Stimulated activated CD4-positive, alpha-beta T cell treated with anti-CD3 and anti-CD28 coated beads, Interleukin-1b, Interleukin-23, amount 100 ng/mL, for 24 hours (primary cell): ENCODE measurements around the gene PTBP1.
"Not testable (repeated sequence)": the region's sequence is repeated elsewhere in the genome, so short reads cannot be mapped to it uniquely, and the experiment has no call there.

ENCODE experiments used
- DNase-seq, 4 experiments: peaks; one replicate each; pipeline ENCODE4 v3.0.0-alpha.2; 2020; ENCODE audit warnings: low read depth in 4 of 4, low spot score in 1 of 4

The PTBP1 gene

DNA sequence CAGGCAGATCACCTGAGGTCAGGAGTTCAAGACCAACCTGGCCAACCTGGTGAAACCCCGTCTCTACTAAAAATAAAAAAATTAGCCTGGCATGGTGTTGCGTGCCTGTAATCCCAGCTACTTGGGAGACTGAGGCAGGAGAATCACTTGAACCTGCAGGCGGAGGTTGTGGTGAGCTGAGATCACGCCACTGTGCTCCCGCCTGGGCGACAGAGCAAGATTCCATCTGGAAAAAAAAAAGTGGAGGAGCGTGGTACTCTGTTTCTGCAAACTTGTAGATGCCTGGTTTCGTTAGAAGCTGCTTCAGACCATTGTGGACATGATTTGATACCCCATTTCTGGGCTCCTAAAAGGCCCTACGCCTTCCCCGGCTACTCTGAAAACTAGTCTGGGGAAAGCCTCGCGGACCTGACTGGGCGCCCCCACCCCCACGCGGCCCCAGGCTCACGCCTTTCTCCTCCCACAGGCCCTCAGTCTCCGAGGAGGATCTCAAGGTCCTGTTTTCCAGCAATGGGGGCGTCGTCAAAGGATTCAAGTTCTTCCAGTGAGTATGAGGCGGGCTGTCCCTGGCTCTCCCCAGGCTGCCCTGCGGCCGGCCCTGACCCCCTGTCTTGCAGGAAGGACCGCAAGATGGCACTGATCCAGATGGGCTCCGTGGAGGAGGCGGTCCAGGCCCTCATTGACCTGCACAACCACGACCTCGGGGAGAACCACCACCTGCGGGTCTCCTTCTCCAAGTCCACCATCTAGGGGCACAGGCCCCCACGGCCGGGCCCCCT is 13.0 kb downstream of the PTBP1 start:
- no peak for DNase-seq

DNA sequence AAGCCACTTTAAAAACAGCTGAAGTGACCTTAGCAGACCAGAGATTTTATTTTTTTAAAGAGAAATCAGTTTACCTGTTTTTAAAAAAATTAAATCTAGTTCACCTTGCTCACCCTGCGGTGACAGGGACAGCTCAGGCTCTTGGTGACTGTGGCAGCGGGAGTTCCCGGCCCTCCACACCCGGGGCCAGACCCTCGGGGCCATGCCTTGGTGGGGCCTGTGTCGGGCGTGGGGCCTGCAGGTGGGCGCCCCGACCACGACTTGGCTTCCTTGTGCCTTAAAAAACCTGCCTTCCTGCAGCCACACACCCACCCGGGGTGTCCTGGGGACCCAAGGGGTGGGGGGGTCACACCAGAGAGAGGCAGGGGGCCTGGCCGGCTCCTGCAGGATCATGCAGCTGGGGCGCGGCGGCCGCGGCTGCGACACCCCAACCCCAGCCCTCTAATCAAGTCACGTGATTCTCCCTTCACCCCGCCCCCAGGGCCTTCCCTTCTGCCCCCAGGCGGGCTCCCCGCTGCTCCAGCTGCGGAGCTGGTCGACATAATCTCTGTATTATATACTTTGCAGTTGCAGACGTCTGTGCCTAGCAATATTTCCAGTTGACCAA is 13.7 kb downstream of the PTBP1 start:
- no peak for DNase-seq

DNA sequence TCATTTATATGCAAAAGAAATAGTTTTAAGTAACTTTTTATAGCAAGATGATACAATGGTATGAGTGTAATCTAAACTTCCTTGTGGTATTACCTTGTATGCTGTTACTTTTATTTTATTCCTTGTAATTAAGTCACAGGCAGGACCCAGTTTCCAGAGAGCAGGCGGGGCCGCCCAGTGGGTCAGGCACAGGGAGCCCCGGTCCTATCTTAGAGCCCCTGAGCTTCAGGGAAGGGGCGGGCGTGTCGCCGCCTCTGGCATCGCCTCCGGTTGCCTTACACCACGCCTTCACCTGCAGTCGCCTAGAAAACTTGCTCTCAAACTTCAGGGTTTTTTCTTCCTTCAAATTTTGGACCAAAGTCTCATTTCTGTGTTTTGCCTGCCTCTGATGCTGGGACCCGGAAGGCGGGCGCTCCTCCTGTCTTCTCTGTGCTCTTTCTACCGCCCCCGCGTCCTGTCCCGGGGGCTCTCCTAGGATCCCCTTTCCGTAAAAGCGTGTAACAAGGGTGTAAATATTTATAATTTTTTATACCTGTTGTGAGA is 14.3 kb downstream of the PTBP1 start:
- no peak for DNase-seq

DNA sequence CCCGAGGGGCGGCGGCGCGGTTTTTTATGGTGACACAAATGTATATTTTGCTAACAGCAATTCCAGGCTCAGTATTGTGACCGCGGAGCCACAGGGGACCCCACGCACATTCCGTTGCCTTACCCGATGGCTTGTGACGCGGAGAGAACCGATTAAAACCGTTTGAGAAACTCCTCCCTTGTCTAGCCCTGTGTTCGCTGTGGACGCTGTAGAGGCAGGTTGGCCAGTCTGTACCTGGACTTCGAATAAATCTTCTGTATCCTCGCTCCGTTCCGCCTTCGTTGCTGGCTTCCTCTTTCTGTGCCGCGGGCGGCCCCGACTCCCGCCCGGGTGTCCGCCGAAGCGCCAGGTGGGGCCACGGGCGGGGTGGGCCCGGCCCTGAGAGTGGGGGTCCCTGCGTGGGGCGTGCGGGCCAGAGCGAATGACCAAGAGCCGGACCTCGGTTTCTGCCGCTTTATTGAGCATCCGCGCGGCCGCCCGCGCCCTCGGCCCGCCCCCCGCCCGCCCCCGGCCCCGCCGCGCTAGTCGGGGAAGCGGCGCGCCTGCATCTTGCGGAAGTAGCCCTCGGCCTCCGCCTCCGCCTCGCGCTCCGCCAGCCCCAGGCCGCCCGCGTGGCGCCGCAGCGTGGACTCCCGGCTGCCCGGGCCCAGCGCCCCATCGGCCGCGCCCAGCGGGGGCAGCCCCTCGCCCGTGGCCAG is 14.9 kb downstream of the PTBP1 start:
- no peak for DNase-seq

DNA sequence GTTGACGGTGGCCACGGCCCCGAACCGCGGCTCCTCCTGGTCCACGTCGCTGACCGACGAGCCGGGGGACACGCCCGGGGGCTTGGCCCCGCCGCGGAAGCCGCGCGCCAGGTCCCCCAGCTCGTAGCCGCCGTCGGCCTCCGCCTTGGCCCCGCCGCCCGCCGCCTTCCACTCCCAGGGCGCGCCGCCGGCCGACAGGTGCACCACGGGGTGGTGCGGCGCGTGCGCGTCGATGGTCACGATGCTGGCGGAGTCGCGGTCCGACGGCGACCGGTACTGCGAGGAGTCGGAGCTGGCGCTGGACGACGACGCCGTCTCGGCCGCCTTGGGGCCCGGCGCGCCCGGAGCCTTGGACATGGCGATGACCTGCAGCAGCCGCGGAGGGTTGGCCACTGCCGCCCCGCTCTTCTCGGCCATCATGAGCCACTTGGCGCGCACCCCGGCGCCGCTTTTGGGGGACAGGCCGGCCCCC is 15.5 kb downstream of the PTBP1 start:
- DNase-seq: no peak

DNA sequence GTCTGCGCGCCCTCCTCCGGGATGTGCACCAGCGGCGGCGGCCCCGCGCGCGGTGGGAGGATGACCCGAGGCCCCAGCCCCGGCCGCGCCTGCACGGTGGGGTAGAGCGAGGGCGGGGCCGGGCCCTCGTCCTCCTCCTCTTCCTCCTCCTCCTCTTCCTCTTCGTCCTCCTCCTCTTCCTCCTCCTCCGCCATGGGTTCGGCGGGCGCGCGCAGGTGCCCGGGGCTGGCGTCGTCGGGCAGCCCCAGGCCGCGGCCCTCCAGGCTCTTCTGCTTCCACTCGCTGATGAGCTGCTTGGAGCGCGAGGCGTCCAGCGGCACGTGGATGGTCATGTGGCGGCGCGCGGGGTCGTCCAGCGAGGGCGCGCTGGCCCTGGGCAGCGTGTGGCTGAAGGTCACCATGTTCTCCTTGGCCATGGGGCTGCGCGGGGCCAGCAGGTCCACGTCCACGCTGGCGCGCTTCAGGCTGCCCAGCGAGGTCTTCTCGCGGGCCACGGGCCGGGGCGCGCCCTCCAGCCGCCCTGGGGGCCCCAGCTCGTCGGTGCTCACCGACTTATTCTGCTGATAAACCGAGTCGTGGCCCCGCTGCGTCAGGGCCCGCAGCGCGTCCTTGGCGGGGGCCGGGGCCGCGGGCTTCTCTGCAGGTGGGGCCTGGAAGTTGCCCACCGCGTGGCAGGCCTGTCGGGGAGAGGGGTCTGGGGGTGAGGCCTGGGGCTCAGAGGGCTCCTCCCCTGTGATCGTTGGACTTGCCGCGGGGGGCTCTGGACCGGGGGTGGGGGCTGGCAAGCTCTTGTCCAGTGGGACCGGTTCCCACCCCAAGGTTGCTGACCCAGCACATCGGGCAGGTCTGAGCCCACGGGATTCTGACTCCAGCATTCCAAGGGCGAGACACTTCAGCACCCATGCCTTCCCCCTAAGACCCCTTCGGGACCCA is 16.2 kb downstream of the PTBP1 start:
- DNase-seq: no peak

DNA sequence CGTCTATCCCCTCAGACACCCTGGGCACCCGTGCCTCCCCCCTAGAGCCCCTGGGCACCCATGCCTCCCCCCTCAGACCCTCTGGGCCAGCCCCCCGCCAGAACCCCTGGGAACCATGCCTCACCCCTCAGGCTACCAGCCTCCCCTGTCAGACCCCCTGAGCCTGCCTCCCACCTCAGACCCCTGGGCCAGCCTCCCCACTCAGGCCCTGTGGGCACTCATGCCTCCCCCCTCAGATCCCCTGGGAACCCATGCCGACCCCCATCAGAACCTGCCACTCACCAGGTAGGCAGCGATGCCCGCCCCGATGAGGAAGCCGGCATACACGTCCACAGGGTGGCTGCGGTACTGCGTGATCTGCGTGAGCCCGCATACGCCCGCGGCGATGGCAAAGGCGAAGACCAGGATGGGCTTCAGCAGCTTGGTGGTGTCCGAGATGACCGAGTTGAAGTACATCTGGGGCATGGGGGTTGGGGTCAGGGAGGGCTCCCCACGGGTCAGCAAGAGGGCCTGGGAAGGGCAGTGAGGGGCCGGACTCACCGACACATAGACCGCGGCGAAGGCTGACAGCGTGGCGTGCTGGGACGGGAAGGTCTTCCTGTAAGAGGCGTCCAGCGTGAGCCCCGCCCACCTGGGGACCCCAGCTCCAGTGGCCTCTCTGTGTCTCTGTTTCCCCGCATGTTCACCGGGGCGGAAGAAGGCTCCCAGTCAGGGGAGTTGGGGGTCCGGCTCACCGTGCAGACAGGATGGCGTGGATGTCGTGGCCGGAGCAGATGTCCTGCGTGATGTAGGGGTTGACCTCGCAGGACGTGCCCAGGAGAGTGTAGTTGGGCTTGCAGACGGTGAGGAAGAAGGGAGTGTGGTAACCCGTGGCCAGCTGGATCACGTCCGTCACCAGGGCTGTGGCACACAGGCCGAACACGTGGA is 17.2 kb downstream of the PTBP1 start:
- no peak for DNase-seq

DNA sequence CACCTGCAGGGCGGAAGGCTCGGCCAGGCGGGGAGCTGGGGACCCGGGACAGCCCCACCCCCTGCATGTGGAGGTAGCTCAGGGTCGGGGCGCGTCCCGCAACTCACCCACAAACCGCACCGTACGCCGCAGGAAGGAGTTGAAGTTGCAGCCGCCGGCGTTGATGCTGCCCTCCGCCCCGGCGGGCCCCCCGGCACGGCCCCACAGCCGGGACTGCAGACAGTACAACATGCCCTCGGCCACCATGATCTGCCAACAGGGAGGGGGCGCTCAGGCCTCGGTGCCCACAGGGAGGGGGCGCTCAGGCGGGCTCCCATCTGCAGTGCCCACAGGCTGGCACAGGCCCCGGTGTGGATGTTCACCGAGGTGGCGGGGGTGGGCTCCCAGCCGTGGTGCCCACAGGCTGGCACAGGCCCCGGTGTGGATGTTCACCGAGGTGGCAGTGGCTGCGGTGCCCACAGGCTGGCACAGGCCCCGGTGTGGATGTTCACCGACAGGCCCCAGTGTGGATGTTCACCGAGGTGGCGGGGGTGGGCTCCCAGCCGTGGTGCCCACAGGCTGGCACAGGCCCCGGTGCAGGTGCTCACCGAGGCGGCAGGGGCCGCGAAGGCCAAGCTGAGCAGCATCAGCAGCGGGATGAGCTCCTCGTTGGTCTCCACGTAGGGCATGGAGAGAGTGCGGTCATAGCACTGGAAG is 18.0 kb downstream of the PTBP1 start:
- no peak for DNase-seq

DNA sequence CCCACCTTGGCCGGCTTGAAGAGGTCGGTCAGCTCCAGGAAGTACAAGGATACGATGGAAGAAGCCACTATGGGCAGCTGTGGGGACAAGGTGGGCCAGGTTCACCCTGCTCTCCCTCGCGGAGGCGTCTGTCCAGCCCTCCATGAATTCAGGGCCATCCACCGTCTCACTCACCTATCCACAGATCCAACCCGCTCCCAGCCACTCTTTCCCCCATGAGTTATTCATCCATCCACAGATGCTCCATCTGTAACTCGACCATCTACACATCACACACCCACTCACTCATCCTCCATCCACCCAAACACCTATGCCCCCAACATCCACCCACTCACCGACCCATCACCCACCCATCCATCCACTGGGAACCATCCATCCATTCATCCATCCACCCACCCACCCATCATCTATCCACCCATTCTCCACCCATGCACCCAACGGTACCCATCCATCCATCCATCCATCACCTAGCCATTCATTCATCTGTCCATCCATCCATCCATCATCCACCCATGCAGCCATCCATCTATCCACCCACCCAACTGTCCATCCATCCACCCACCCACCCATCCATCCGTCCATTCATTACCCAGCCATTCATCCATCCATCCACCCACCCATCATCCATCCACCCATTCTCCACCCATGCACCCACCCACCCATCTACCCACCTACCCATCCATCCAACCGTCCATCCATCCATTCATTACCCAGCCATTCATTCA is 18.7 kb downstream of the PTBP1 start:
- no peak for DNase-seq

DNA sequence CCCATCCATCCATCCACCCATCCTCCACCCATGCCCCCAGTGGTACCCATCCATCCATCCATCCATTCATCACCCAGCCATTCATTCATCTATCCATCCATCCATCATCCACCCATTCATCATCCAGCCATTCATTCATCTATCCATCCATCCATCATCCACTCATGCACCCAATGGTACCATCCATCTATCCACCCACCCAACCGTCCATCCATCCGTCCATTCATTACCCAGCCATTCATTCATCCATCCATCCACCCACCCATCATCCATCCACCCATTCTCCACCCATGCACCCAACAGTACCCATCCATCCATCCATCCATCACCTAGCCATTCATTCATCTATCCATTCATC is 19.2 kb downstream of the PTBP1 start:
- no peak for DNase-seq

DNA sequence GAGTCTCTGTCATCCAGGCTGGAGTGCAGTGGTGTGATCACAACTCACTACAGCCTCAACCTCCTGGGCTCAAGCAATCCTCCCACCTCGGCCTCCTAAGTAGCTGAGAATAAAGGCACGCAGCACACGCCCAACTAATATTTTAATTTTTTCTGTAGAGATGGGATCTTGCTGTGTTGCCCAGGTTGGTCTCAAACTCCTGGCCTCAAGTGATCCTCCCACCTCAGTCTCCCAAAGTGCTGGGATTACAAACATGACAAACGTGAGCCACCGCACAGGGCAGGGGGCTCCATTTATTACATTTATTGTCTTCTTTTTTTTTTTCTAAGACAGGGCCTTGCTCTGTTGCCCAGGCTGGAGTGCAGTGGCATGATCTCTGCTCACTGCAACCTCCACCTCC is 23.0 kb downstream of the PTBP1 start:
- DNase-seq: not testable (repeated sequence)

DNA sequence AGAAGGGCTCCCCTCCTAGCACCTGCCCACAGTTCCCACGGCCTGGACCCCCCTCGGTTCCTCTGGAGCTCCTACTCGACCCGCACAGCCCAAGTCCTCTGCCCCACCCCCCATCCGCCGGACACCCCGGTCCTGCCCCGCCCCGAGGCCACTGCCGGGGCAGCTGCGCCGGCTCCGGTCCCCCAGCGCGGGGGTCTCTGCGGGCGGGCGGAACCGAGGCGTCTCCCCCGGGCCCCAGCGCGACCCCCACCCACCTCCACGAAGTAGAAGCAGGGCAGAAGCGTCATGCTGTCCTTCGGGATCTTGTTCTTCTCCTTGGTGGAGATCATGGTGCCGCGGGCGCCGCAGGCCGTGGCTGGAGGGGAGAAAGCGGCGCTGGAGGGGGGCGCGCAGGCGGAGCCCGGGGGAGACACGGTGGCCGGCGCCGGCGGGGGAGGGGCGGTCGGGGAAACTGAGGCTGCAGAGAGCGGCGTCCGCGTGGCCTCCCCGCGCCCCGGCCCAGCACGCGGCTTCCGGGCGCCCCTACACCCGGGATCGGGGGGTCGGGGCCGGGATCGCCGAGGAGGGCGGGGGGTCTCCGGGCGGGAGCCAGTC is 24.1 kb downstream of the PTBP1 start:
- no peak for DNase-seq

DNA sequence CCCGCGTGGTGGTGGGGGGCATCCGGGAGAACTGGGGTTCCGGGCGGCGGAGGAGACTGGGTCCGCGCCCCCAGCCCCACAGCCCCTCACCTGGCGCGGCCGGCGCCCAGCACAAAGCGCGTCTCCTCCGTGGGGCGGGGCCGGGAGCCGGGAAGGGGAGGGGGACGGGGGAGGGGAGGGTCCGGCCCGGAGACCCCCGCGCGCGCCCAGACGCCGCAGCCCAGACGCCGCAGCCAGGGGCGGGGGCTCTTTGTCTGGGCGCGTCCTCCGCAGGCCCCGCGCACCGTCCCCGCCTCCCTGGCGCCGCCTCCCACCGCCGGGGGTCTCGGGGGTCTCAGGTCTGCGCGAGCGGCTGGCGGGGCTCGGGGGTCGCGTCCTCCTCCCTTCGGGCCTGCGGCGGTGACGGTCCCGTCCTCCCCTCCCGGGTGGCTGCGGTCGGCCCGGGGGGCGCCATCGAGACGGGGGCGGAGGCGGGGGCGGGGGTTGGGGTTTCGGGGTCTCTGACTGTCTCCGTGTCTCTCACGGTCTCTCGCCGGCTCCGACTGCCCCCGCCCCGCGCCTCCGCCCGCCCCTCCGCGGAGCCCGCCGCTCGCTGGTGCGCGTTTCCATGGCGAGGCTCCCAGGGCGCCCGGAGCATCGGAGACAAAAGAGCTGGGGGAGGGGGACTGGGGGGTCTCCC is 24.7 kb downstream of the PTBP1 start, which contains the start of gene PLPPR3:
TSS of gene PLPPR3 (minus strand) at position 131 of the 679 bp plus-strand sequence. CDS start 396 bp downstream, outside the sequence.
- no peak for DNase-seq

DNA sequence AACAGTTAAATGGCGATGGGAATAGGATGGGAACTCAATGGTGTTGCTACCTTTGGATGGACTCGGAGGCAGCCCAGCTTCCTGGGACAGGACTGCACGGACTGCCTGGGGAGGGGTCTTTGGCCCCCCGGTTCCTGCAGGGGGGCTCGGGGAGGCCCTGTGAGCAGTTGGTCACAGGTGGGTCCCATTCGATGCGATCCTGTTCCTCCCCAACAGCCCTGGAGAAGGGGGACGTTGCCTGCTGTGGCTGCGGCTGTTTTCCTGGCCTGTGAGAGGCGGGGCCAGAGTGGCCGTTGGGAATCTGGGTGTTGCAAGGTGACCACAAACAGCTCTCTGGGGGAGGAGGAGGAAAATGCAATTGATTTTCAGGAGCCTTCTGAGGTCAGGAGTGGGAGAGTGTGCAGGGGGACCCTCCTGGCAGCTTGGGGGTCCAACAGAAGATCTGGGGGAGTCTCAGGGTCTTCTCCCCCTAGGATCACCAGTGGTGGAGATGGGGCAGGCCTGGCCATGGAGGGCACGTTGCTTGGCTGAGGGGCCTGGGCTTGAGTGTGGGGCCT is 26.4 kb downstream of the PTBP1 start:
- DNase-seq: no peak

DNA sequence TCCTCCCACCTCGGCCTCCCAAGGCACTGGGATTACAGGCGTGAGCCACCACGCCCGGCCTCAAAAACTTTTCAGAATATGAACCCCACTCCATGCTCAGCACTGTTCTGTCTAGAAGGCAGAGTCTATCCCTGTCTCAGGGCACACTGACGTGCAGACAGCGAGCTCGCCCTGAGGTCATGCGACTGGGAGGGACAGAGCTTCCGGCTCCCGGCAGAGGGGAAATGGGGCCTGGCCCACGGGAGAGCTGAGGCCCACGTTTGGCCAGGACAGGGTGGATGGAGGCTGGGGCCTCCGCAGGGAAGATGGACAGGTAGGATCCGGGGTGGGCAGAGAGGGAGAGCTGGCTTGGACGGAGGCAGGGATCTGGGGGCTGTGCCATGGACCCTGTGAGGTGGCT is 27.6 kb downstream of the PTBP1 start:
- no peak for DNase-seq

DNA sequence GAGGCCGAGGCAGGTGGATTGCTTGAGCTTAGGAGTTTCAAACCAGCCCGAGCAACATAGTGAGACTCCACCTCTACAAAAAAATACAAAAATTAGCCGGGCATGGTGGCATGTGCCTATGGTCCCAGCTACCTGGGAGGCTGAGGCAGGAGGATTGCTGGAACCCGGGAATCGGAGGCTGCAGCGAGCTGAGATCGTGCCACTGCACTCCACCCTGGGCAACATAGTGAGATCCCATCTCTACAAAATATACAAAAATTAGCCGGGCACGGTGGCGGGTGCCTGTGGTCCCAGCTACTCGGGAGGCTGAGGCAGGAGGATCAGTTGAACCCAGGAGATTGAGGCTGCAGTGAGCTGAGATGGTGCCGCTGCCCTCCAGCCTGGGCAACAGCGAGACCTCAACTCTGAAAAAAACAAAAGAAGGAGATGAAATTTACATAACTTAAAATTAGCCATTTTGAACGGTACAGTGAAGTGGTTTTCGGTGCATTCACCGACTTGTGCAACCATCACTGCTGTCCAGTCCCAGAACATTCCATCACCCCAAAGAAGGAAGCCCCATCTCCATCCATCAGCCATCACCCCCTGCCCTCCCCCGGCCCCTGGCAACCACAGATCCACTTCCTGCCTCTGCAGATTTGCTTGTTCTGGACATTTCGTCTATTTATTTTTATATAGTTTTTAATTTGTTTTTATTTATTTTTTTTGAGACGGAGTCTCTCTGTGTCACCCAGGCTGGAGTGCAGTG is 28.8 kb downstream of the PTBP1 start:
- DNase-seq: no peak
